NCI-H146 (cell line): Measurements from ENCODE around the gene MYNN.

Experiments
- DNase-seq: peaks from one replicate; lab custom pipeline; 2025; lab: John Stamatoyannopoulos, UW

MYNN gene

DNA sequence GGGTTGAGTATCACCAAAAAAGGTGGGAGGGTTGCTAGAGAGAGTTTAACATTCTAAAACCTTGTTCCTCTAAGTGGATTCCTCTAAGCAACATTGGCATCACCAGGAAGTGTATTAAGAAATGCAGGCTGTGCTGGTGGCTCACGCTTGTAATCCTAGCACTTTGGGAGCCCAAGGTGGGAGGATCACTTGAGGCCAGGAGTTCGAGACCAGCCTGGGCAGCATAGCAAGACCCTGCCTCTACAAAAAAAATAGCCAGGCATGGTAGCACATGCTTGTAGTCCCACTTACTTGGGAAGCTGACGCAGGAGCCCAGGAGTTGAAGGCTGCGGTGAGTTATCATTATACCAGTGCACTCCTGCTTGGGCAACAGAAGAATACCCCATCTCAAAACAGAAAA is 4.6 kb downstream of the MYNN start:
- no peak for DNase-seq

DNA sequence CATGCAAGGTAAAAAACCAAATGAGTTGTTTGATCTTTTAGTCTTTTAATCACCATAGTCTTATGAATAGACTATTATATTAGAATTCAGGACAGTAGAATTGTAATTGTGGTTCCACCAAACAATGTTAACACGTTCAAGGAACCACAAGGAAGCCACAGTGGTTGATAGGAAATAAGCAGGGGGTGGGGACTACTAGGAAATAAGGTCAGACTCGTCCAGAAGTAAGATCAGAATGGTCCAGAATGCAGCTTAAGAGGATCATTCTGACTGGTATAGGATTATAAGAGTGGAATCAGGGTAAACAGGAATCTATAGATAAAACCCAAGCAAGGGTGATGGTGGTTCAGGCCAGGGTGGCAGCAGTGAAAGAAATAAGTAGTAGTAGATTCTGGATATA is 7.5 kb downstream of the MYNN start:
- no peak for DNase-seq

DNA sequence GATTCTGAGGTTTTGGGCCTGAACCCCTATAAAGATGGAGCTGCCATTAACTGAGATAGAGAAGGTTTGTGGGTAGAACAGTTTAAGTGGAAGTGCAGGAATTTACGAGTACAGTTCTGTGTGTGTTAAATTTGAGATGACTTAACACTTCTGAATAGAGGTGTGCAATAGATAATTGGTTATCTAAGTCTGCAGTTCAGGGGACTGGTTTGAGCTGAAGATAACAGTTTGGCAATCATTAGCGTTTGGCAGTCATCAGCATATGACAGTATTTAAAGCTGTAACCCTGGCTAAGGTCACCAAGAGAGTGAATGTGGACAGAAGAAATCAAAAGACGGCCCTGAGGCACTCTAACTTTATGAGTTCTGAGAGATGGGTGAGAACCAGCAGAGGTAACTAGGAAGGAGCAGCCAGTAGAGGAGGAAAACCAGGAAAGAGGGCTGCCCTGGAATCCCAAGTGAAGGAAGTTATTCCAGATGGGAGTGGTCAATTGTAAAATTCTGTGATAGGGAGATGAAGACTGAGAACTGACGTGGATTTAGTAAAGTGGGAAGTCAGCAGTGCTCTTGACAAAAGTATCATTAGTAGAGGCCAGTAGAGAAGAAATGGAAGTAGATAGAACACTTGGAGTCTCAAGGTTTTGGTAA is 8.1 kb downstream of the MYNN start:
- DNase-seq: no peak

DNA sequence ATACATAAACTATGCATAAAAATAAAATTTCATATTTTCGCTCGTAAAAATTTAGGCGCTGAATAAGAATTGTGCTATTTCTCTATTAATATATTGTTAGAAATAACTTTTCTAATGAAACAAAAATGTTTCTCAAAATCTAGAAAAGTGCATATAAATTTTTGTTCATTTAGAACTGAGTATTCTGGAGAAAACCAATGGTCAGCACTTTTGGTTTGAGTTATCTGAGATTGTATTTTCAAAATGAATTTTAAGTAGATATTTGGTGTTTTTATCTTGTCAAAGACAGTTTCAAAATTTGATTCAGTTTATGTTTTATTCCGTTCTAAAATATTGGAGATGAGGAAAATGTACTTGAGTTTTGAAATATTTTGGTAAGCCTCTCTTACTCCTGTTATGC is 13.9 kb downstream of the MYNN start:
- DNase-seq: no peak

DNA sequence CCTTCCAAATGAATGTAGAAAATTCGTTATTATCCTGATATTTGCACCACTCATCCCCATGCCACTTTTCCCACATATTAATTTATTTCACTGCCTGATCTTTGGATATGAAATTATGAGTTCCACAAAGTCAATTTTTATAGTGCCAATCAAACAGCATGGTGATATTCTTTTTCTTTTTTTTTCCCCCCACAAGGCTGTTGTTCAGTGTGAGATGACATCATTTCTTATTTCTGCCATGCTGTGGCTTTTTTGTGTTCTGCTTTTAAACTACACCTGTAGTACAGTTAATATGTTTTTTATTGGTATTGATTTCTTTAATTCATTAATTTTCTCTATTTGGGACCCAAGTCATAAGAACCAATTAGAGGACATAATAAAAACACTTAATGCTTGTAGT is 14.6 kb downstream of the MYNN start:
- DNase-seq: no peak

DNA sequence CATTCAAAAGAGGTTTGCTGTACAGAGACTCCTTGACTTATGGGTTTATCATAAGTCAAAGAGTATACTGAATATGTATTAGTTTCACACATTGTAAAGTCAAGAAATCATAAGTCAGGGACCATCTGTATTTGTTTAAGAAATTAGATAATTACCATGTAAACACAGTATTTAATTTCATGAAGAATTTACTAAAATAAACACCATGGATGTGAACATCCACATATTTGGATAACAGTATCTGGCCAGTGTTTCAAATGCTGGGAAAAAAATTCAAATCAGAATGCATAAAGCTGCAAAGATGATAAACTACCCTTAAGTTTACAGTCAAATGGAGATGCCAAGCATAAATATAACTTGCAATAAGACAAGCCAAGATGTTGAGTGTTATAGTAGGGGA is 17.0 kb downstream of the MYNN start:
- DNase-seq: no peak

DNA sequence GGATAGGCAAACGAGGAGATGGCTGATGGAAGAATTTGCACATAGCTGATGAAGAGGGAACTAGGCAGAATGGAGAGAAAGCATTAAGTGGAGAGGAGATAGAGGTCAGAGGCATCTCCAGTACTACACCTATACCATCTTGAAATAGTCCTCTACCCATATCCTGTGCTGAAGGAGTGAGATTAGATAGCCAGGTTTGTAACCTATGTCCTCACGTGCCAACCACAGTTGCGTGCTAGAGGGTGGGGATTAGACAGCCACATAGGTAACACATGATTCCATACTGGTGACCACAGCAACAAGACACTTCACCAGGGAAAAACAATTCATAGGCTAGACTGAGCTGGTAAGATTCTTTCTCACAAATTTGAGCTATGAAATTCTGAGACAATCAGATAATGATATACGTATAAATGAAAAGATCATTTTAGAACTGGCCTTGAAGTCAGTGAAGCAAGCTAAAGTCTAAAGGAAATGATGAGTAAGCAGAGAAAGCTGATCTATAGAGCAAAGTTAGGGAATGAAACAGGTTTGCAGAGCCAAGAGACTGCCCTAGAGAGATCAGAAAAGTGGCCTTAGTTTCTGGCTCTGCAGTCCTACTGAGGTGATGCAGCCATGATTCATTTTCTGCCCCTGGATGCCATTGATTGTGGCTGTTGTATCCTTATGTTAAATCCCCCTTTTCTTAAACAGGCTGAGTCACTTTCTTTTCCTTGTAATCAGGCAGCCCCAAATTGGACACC is 17.7 kb downstream of the MYNN start:
- DNase-seq: no peak

DNA sequence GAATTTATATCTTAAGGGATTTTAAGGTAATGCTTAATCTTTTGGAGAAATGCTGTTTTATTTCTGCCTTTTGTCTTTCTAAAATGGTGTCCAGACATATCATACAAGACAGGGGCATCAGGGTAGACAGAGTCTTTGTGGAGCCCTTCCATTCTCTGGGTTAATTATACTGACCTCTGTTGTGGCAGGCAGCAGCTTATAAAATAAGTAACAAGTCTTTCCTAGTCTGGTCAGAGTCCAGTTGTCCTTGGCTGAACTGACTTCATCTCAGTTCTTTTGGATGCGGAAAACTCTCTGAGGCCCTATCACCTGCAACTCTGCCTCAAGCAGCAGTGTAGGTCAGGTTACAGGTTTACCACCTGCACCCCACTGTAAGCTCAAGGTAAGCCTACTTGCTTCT is 19.2 kb downstream of the MYNN start:
- no peak for DNase-seq

DNA sequence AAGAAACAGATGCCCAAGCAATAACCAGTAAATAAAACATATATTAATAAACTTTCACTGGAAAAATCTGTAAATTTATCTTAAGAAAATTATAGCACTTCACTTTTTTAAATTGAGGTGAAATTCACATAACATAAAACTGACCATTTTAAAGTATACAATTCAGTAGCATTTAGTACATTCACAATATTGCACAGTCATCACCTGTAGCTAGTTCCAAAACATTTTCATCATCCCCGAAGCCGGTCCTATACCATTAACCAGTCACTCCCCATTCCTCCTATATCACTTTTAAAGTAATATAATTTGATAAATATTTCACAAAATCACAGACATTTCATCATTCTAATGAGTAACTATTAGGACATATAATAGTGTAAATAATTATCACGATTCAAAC is 31.5 kb downstream of the MYNN start:
- no peak for DNase-seq

DNA sequence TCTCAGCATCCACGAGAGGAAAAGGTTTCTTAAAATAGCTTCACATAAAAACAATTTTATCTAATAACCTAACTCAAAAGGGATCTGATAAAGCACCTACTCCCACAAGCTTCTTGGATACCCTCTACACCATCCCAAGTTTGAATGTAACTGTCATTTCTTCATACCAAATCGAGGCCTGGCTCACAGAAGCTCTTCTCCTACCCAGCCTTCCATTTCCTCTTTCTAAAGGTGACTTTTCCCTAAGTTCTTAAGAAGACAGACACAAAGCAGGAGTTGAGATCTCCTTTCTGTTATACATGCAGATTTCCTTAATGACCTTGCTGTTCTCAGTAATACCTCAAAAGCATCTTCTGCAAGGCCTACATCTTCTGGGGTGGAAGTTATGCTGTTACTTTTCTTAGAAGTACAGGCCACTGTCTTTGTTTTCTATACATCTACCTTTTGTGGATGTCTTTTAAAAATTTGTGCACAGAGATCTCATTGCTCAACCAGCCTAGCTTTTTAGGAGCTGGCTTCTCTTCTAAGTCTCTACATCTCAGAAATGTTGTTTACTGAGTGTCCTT is 36.1 kb downstream of the MYNN start:
- DNase-seq: no peak

DNA sequence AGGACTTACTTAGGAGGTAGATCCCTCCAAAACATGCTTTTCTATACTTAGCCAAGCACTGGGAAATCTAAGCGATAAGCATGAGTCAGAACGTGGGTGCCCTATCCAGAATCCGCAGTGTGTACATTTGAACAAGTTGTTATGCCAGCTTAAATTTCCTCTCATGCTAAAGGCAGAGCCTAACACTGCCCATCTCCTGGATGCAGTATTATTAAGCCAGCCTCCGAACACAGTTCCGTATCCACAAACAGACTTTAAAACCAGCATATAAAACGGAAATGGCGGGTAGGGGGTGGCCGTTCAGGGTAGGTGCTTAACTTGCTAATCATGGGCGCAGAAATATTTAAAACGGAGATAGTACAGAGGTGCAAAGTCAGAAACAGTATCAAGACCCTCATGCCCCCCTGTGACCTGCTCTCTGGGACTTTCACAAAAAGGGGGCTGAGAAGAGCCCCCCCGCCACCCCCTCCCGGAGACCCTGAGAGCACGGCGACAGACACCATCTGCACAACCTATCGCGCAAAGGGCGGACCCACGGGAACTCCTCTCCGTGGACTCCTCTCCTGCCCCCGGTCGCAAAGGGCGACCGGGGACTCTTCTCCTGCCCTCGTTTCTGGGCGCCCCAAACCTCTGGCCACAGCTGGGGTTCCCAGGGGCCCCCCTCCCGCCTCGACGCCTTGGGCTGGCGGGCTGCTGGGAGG is 38.6 kb downstream of the MYNN start:
- peak; percentile 80 for DNase-seq

DNA sequence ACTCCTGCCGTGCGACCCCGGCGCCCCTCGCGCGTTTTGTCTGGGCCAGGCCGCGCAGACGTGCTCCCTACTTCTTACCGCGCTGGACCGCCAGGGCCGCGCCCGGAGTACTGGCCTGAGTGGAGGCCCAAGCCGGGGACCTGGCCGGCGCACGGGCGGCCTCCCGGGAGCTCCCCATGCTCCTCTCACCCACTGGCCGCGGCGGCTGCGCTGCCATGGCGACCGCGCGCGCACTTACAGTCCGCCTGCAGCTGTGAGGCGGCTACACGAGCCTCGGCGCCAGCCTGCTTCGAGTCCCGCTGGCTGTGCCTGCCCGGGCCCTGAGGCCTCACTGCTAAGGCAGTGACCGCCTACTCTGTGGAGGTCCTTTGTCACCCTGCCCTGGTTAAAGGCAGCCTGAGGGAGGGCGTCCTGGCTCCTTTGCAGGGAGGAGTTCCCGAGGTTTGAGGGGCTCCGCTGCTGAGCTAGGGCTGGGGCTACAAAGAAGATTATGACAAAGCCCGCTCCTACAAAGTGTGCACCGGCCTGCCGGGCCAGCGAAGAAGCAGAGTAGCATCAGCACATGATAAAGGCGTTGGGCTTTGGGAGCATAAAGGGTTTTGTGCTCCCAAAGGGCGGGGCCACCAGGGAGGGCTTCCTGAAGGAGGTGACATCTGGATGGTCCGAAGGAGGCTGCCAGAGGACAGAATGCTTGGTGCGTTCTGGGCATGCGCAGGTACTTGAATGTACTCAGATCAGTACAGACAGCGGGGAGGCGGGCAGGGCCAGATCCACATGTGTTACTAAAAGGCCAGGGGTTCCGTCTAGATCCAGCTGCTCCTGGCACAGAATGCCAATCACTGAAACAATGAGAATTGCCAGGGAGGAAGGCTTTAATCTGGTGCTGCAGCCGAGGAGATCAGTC is 39.4 kb downstream of the MYNN start, which contains the start of the genes LRRC34 and LRRIQ4:
LRRC34 (minus strand) TSS at position 573 of the 904 bp plus-strand sequence; CDS start at position 217, 356 bp downstream.
LRRIQ4 (plus strand) TSS at position 539 of the 904 bp plus-strand sequence. CDS start 9,052 bp downstream, outside the sequence.
- DNase-seq: peak; percentile 99

DNA sequence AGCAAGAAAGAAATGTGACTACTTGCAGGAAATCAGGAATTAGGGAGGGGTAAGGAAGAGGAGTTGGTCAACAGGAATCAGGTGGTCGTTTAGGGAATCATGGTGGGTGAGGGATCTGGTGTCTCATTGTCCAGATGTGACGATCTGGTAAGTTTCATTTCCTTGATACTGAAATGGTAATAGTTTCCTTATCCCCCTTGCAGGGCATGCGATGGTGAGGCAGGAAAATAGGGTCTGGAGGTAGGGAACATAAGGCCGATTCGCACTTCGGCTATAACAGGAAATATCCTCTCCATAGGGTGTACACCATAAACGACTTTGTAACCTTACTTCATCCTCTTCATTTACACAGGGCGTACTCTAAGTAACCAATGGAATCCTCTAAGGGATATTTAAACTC is 40.1 kb downstream of the MYNN start:
- peak; percentile 63 for DNase-seq

DNA sequence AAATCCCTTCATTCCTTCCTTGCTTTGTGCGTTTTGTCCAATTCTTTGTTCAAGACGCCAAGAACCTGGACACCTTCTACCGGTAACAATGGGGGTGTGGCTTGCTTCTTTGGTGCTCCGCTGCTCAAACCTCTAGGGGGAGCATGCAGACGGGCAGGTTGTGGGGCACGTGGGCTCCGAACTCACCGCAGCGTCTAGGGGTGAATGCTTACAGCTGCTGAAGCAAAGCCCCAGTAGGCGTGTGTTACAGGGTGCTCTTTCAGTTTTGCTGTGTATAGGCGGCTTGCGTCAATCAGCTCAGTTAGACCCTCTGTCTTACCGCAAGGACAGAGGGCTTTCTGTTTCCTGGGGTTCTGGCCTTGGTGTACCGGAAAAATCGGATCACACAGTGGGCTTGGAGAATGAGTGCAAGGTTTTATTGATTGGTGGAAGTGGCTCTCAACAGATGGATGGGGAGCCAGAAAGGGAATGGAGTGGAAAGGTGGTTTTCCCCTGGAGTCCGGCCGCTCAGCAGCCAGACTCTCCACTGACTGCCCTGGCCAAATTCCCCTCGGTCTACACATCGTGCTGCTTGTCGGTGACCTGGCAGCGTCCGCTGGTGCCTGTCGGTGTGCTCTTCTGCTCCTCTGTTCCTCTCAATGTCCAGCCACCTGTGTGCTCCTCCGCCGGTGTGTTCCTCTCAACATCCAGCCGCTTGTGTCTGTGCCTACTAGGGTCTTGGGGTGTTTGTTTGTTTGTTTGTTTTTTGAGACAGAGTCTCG is 40.7 kb downstream of the MYNN start:
- peak; percentile 88 for DNase-seq

DNA sequence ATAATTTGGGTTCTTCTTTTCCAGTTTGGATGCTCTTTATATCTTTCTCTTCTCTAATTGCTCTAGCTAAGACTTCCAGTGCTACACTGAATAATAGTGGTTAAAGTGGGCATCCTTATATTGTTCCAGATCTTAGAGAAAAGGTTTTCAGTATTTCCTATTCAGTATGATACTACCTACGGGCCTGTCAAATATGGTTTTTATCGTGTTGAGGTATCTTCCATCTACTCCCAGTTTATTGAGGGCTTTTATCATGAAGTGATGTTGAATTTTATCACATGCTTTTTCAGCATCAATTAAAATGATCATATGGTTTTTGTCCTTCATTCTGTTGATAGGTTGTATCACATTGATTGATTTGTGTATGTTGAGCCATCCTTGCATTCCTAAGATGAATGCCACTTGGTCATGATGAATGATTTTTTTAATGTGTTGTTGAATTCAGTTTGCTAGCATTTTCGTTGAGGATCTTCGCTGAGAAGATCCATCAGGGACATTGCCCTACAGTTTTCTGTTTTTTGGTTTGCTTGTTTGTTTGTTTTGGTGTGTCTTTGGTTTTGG is 42.5 kb downstream of the MYNN start:
- DNase-seq: no peak

DNA sequence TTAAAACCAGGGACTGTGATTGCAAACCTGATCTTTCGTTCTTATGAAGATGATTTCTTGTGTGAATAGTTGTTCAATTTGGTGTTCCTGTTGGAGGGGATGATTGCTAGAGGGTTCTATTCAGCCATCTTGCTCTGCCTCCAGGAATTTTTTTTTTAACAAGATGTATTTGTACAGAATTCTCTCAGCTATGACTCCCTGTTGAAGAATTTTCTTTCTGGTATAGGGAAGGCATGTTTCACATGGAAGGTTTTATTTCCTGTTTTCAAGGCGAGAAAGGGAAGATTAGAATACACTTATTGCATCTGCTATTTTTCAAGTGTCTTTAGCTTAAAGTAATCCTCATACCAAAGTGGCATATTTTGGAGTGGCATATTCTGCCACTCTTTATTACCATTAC is 45.1 kb downstream of the MYNN start:
- DNase-seq: no peak

DNA sequence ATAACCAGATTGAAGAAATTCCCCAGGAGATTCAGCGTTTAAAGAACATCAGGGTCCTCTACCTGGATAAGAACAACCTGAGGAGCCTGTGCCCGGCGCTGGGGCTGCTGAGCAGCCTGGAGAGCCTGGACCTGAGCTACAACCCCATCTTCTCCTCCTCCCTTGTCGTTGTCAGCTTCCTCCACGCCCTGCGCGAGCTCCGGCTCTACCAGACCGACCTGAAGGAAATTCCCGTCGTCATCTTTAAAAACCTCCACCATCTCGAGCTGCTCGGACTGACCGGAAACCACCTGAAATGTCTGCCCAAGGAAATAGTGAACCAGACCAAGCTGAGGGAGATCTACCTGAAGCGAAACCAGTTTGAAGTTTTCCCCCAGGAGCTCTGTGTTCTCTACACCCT is 48.9 kb downstream of the MYNN start:
- no peak for DNase-seq

DNA sequence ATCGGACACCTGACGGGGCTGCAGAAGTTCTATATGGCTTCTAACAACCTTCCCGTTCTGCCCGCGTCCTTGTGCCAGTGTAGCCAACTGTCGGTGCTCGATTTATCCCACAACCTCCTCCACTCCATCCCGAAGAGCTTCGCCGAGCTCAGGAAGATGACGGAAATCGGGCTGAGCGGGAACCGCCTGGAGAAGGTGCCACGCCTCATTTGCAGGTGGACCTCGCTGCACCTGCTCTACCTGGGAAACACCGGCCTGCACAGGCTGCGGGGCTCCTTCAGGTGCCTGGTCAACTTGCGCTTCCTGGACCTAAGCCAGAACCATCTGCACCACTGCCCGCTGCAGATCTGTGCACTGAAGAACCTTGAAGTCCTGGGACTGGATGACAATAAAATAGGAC is 49.3 kb downstream of the MYNN start:
- DNase-seq: no peak

DNA sequence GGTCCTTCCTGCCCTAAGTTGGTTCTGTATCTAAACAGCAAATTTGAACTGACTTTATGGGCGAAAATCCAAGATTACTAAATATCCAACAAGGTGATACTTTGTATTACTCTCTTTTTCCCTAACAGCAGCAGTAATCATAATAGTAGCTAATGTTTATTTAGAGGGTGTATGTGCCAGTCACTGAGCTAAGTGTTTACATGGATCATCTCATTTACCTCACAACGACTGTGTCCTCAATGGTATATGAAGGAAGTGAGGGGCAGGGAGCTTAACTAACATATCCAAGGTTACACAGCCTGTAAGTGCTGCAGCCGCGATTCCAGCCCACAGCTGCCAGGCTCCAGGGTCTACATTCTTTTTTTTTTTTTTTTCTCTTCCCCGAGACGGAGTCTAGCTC is 49.8 kb downstream of the MYNN start:
- DNase-seq: no peak

DNA sequence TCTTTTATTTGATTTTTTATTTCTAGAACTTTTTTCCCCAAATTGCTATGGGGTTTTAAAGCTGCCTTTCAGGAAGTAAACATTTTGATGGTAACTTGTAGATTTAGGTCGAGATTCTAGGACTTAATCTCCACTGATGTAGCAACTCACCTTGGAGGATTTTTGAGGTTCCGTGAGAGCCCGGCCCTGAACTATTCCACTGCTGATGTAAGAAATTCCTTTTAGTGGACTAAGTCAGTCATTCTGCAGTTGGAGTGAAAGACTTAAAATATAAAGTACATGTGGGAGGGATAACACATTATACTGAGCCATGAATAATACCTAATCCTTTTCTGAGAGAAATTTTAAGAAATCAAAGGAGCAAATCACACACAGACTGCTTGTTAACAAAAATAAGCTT is 52.1 kb downstream of the MYNN start:
- DNase-seq: no peak

DNA sequence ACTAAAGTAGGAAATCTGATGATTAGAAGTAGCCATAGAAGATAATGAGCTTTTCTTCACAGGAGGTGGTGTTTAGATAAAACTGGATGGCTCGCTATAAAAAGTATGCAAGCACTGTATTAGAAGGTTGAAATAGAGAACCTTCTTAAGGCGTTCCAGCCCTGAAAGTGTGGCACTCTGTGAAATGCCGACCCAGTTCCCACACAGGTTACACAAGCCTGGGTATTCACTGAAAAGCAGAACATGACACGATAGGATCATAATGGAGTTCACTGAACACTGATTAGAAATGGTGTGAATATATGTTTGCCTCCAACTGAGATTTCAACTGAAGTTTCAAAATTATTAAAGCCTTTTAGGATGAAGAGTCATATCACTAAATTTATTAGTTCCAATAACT is 54.5 kb downstream of the MYNN start:
- no peak for DNase-seq
